GM18861 (cell line): ENCODE data around the gene ADAMTS15.

Experiments used
- ATAC-seq: cut with Tn5 transposase; IDR thresholded peaks from one replicate; pipeline ENCODE4 v1.9.1; 2021; ENCODE audit not compliant: unreplicated experiment

The ADAMTS15 gene, protein sequence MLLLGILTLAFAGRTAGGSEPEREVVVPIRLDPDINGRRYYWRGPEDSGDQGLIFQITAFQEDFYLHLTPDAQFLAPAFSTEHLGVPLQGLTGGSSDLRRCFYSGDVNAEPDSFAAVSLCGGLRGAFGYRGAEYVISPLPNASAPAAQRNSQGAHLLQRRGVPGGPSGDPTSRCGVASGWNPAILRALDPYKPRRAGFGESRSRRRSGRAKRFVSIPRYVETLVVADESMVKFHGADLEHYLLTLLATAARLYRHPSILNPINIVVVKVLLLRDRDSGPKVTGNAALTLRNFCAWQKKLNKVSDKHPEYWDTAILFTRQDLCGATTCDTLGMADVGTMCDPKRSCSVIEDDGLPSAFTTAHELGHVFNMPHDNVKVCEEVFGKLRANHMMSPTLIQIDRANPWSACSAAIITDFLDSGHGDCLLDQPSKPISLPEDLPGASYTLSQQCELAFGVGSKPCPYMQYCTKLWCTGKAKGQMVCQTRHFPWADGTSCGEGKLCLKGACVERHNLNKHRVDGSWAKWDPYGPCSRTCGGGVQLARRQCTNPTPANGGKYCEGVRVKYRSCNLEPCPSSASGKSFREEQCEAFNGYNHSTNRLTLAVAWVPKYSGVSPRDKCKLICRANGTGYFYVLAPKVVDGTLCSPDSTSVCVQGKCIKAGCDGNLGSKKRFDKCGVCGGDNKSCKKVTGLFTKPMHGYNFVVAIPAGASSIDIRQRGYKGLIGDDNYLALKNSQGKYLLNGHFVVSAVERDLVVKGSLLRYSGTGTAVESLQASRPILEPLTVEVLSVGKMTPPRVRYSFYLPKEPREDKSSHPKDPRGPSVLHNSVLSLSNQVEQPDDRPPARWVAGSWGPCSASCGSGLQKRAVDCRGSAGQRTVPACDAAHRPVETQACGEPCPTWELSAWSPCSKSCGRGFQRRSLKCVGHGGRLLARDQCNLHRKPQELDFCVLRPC

DNA sequence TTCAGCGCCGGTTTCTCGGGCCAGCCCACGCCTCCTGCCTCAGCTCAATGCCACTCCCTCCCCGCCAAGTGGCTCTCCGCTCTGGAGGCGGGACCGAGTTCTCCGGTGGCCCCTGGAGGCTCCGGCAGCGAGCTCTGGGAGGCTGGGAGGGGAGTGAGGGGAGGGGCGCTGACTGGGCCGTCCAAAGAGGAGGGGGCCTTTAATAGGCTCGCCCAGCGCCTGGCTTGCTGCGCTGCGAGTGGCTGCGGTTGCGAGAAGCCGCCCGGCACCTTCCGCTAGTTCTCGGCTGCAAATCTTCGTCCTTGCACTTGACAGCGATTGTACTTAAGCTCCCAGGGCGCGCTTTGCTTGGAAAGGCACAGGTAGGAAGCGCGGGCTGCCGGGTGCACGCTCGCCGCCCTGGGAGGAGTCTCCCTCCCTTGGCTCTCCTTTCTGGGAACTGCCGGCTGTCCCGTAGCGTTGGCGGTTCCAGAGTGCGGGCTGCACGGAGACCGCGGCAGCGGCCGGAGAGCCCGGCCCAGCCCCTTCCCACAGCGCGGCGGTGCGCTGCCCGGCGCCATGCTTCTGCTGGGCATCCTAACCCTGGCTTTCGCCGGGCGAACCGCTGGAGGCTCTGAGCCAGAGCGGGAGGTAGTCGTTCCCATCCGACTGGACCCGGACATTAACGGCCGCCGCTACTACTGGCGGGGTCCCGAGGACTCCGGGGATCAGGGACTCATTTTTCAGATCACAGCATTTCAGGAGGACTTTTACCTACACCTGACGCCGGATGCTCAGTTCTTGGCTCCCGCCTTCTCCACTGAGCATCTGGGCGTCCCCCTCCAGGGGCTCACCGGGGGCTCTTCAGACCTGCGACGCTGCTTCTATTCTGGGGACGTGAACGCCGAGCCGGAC, at the start of gene ADAMTS15:
TSS of gene ADAMTS15 (plus strand) at position 230 of the 894 bp plus-strand sequence. CDS start at position 559, 329 bp downstream.
- ATAC-seq: no peak

DNA sequence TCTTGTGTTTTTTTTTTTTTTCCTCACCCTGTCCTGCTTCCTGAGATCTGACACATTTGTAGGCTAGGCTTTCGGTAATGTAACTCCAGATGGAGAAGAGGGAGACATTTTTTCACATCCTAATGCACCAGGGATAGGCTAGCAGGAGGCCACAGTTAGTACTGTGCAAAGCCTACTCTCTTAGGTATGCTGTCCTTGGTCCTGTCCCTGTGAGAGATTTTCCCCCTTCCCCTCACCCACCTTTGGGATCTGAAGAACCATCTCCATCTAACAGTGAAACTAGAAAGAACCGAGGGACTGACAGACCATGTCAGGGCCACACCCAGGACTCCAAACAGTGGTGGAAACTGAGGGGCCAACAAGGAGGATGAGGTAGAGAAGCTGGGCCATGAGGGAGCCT, 49.2 kb upstream of the ADAMTS15 start:
- no peak for ATAC-seq

DNA sequence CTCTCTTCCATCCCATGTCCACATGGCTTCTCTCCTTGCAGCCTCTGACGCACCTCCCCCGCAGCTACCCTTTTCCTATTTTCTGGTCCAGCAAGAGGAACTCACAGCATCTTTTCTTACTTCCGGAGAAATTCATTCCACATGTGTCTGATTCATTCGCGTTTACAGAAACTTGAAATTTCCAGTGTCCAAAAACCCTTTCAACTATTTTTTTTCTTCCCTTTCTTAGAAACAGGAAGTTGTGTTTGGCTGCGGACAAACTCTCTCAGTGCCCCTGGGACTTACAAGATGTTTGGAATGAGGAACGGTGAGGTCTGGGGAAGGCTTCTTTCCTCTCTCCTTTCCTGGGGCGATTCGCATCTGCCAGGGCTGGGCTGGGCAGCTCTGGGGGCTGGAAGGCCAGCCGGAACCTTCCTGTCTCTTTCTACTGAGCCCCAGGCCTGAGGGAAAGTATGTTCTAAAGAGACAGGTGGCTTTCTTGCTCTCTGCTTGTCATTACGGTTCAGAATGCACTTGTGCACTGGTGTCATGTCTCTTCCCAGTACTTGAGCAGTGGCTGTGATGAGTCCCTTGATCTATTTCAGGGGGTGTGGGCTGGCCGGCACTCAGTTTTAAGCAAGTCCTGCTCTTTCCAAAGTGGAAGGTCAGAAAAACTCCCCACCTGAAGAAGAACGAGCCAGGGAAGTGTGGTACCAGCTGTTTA, 47.5 kb upstream of the ADAMTS15 start:
- ATAC-seq: no peak

DNA sequence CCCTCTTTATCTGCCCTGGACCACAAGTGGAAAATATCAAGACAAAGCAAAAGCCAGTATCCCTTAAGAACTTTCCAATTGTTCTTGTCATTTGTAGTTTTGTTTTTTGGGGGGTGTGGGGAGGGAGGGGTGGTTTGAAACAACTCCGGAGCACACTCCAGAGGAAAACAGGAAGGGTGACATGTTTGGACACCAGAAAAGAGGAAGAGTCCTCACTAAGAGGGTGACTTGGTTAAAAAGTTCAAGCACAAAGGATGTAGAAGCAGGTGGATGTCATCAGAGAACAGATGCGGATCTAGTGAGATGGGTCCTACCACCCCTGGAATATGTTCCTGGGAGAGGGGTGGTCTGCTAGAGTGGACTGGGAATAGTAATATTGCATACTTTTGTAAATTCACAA, 45.9 kb upstream of the ADAMTS15 start:
- ATAC-seq: no peak

DNA sequence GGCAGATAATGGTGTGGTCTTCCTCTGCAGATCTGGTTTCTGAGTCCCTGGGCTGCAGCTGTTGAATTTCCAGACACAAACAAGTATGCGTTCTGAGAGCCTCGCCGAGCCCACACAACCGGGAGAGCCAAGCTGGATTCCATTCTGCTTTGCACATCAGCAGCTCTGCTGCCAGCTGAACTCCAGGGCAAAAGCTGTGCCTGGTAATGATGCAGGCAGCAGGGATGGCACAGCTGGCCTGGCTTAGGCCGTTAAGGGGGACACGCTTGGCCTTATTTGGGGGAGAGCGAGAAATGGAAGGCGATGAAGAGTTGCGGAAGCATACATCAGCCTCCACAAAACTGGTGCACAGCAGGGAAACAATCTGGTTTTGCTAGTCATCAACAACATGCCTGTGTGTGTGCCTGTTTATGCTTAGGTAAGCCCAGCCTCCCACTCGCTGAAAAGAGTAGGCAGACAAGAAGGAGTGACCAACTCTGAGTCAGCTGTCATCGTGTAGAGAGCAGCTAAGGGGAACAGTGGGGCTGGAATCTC, 45.1 kb upstream of the ADAMTS15 start:
- ATAC-seq: no peak

DNA sequence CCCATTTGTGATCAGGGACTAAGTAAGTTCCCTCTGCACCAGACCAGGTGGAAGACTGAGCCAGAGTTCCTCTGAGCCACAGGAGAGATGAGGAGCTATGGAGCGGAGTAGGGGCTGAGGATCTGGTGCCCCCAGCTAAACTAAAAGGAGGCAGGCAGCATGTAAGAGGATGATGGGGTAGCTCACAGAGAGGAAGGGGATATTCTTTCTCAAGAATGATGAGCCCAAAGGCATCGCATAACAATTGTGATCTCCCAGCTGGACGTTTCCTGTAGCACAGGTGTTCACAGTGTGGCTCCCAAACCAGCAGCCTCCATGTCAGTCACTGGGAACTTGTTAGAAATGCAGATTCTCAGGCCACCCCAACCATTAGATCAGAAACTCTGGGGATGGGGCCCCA, 44.5 kb upstream of the ADAMTS15 start:
- ATAC-seq: no peak

DNA sequence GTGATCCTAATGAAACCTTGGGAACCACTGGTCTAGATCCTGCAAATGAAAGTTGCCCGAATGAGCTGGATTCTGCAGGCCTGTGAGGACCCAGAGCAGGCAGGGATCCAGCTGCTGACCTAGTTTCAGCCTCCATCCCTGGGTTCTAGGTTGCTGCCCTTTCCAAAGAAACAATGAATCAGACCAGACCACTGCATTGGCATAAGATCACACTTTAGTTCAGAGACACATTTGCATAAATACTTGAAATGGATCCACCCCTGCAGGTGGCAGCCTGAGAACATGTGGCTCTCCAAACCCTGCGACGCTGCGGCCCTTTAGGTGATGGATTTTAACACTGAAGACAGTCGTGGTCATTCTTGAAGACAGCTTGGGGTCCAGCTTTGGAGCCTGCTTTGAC, 43.7 kb upstream of the ADAMTS15 start:
- no peak for ATAC-seq

DNA sequence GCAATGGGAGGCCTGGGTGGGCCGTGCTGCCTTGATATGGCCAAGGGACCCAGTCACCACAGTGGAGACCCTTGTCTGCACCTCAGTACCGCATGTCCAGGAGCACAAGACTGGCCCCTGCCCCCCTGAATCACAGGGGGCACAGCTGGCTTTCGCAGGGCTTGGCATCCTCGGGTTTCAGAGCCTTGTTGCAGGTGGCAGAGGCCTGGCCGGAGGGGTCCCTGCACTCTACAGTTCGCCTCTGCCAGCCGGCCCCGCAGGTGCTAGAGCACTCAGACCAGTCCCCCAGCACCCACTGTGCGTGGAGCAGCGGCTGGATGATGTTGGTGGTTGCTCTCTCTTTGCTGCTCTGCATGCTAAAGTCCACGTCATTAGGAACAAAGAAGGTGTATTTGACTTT, 43.0 kb upstream of the ADAMTS15 start:
- no peak for ATAC-seq

DNA sequence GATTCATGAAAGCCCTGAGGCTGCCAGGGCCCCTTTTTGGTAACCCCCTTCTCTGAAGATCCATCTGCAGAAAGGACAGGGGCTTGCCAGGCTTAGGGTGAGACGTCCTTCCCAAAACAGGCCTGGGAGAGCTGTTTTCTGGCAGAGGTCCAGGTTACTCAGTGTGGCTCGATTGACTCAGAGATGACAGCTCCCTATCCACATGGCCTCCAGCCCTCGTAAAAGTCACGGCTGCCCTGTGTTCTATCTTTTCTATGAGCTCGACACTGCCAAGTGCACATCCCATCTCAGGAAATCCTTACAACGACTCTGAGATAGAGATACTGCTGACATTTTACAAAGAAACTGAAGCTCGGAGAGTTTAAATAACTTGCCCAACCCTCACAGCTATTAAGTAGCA, 40.5 kb upstream of the ADAMTS15 start:
- ATAC-seq: no peak

DNA sequence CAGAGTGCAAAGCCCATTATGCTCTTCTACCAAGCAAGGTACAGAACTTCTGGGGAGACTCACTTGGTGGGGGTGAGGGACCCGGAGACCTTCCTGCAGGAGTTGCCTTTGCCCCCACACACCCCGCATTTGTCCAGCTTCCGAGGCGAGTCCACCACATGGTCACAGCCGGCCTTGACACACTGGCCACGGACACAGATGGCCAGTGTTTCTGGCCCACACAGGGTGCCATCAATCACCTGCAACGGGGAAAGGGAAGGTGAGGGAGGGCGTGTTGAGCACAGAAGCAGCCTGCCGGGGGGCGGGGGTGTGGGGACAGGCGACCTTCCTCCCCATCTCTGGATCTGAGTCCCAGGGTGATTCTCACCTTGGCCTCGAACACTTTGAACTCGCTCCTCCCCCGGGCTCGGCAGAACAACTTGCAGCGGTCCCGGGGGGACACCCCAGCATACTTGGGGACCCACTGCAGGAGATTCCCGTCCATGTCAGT, 40.0 kb upstream of the ADAMTS15 start:
- no peak for ATAC-seq

DNA sequence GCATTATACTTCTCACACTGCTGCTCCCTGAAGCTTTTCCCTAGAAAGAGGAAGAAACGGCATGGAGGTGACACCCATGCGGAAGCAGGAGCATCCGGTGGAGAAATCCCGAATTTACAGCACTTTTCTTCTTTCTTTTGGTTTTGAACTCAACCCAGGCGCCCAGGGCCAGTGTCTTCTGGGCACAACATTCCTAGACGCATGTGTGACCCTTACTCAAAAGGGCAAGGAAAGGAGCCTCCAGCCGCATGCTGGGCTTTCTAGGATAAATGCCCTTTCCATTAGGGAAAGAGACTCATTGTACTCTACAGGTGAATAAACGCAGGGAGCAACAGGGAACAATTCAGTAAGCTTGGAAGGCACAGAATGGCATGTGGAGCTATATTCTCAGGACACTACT, 39.5 kb upstream of the ADAMTS15 start:
- no peak for ATAC-seq

DNA sequence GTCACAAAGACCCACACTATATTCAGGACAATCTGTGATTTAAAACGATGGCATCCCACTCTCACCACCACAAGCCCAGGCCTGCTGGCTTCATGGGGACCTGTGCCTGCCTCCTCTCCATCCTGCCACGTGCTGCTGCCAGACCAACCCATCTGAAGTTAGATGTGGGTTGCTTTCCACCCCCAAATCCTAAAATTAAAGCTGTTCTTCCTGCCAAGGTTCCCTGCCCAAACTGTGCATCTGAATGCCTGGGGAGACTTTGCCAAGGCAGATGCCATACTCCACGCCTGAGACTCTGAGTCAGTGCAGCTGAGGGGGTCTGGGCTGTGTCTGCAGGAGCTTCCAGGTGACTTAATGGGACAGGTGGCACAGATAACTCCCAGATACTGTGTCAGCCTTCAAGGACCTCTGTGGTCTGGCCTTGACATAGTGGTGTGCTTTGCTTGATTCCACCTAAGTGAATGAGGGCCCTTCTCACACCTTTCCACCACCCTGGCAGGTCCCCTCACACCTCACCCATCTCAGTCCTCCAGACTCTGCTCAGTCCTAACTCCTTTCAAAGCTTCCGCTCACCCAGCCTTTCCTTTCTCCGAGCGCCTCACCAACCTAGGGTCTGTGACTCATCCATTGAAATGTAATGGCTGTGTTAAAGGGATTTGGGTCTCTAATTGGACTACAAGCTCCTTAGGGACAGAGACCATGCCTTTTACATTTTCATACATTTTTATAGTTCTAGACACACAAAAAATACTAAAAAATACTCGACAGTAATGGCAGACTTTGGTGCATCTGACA, 38.7 kb upstream of the ADAMTS15 start:
- no peak for ATAC-seq

DNA sequence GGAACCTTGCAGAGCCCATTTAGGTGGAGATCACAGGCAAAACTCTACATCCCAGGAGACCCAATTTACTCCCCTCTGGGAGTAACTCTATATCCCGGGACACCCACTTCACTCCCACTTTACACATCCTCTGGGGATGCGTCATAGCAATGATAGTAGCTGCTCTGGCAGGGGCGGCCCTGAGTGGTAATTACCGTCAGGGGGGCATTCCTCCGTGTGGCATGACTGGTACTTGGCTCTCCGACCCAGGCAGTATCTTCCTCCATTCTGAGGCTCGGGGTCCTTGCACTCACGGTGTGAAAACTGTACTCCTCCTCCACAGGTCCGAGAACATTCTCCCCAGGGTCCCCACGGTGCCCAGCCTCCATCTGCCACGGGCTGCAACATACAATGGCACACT, 37.2 kb upstream of the ADAMTS15 start:
- ATAC-seq: no peak

DNA sequence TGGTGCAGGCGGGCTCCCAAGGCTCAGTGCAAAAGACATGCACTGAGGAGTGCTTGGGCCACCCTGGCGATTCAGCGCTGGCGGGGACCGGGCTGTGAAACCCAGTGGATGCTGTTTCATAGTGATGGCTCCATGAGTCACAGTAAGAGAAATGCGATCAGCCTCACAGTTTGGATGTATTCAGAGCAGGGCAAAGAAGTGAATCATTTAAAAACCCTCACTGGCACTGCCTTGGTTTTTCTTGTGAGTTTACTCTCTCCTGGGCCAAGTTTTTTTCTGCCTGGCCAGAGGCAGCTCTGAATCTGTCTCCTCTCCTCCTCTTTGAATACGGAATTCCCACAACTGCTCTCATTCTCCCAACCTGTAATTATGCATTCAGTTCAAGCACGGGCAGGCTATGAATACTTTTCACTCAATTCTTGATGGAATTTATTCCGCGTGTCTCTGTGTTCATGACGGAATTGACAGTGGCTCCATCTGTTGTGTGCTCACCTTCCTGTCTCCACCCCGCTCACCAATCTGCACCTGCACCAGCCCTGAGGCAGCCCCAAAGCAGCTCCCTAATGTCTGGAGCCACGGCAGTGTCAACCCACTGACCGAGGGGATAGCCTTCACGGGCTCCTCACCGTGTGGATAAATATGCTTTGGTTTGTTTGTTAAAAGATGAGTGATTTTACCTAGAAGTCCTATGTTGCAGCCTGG, 34.9 kb upstream of the ADAMTS15 start:
- ATAC-seq: no peak

DNA sequence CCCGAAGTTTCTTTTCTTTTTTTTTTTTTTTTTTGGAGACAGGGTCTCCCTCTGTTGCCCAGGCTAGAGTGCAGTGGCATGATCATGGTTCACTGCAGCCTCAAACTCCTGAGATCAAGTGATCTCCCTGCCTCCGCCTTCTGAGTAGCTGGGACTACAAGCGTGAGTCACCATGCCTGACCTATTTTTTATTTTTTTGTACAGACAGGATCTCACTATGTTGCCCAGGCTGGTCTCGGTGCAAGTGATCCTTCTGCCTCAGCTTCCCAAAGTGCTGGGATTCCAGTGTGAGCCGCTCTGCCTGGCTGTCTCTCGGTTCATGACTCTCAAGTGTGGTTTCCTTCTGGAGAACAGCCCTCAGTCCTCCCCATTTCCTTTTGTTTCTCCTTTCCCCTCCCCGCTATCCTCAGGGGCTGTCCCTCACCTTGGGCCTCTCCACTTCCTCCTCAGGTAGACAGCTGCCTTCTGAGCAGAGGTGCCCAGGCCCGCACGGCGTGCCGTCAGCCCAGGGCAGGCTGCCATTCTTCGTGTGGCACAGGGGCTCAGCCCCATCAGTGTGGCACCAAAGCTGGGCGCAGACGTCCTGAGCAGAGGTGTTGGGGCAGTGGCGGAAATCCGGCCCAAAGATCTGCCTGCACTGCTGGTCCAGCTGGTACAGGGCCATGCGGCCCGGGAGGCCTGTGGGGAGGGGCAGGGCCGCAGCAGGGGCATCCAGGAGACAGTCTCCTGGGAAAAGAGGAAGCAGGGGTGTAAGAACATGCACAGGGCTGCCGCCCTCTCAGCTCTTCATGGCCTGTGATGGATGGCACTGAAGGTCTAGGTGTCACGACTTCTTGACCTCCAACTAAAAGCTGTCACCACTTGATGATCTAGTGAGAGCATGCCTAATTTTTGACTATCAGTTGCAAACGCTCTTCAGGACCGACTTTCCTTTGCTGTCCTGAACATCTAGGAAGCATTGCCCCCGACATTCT, 34.1 kb upstream of the ADAMTS15 start:
- no peak for ATAC-seq

DNA sequence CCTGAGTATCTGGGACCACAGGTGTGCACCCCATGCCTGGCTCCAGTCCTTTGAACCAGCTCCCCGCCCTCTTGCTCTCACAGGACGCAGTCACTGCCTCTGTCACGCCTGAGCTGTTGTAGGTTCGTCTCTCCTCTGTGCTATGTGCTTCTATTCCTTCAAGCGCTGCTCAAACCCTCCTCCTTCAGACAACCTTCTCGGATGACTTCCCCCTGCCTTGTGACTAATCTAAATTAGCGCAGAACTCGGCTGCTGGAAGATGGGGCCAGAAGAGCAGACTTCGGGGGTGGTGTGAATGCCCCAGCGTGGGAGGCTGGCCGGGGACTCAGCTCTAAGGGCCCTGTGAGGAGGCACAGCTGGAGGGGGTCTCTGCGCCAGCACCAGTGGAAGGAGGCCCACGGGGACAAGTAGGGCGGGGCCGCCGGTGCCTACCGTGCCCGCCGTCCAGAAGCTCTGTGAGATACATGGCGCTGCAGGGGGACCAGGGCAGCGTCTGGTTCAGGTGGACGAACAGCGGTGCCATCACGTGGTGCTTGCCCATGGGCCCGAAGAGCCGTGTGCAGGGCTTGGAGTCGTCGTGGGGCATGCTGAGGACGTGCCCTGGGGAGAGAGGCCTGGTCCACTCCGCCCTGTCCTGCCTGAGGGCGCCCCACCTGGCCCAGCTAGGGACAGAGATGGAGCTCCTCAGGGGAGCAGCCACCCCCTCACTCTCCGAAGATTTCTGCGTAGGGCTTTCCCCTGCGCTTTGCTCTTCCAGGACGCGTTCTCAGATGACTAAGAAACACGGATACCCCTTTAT, 32.5 kb upstream of the ADAMTS15 start:
- no peak for ATAC-seq

DNA sequence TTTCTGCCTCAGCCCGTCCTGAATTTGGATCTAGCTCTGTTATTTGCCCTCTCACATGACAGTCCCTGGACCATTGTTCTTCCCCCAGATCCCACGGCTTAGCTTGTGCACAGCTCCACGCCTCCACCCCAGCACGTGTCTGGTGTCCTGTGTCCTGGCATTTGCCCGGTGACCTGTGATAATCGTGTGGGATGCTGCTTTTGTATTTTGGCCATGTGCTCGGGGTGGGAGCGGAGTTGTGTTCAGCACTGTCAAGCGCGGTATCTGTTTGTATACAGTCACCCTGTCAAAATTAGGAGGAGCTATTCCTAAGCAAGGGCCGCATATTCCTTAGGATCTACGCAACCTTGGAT, 31.9 kb upstream of the ADAMTS15 start:
- no peak for ATAC-seq
